Astrocyte (in vitro differentiated cells and primary cell): Measurements from ENCODE around the gene CAPN5.

Source experiments
- EZH2 ChIP-seq: IDR thresholded peaks from 2 replicates; pipeline ENCODE4 v1.6.1; 2012; ENCODE audit warnings: mild to moderate bottlenecking, low read length, inconsistent platforms; ENCODE audit not compliant: insufficient read depth
- TF ChIP-seq, protein P1 (sequence below): IDR thresholded peaks from 2 replicates; pipeline ENCODE4 v1.5.1; 2011; ENCODE audit warnings: low read depth, mild to moderate bottlenecking, inconsistent platforms, low read length, moderate library complexity; ENCODE audit not compliant: insufficient read depth

DNA sequence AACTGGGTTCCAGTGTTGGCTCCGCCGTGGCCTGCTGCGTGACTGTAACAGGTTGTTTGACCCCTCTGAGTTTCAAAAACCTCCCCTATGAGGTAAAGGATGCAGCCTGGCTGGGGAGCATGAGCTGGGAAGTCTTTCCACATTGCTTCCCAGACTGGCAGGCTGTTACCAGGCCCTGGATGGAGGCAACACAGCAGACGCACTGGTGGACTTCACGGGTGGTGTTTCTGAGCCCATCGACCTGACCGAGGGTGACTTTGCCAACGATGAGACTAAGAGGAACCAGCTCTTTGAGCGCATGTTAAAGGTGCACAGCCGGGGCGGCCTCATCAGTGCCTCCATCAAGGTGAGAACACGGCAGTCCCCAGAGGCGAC lies 47.3 kb downstream of the CAPN5 start:
- TF ChIP-seq, protein P1, sequence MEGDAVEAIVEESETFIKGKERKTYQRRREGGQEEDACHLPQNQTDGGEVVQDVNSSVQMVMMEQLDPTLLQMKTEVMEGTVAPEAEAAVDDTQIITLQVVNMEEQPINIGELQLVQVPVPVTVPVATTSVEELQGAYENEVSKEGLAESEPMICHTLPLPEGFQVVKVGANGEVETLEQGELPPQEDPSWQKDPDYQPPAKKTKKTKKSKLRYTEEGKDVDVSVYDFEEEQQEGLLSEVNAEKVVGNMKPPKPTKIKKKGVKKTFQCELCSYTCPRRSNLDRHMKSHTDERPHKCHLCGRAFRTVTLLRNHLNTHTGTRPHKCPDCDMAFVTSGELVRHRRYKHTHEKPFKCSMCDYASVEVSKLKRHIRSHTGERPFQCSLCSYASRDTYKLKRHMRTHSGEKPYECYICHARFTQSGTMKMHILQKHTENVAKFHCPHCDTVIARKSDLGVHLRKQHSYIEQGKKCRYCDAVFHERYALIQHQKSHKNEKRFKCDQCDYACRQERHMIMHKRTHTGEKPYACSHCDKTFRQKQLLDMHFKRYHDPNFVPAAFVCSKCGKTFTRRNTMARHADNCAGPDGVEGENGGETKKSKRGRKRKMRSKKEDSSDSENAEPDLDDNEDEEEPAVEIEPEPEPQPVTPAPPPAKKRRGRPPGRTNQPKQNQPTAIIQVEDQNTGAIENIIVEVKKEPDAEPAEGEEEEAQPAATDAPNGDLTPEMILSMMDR: no peak
- TF ChIP-seq EZH2: no peak
